Esophagus muscularis mucosa (tissue), 4 donors: Measurements from ENCODE around the gene TMC2. TPM values are rescaled to one million over a fixed set of nuclear protein-coding genes. Genes with fewer than 3 reads are reported as not detected.

ENCODE experiments used
- DNase-seq: peaks from one replicate; pipeline ENCODE4 v3.0.0-alpha.2; 2017; ENCODE audit errors: extremely low spot score
- H3K27ac ChIP-seq, 4 donors: fragments of 200-600 bp; sonication (generic); replicated peaks in 1 of 4; 1 replicate in 3 of 4; 2 replicates in 1 of 4; pipeline ENCODE4 v1.5.1; 2016 to 2019; ENCODE audit warnings: mild to moderate bottlenecking in 1 of 4
- H3K27me3 ChIP-seq, 4 donors: fragments of 200-600 bp; sonication (generic); one replicate each; pipeline versions ENCODE4 v1.5.1 to v1.6.0; 2016 to 2019
- H3K36me3 ChIP-seq, 4 donors: fragments of 200-600 bp; sonication (generic); one replicate each; pipeline ENCODE4 v1.5.1; 2016 to 2019
- H3K4me1 ChIP-seq, 4 donors: fragments of 200-600 bp; sonication (generic); one replicate each; pipeline ENCODE4 v1.5.1; 2016 to 2019
- H3K4me3 ChIP-seq, 4 donors: fragments of 200-600 bp; sonication (generic); 1 replicate in 2 of 4; 2 replicates in 2 of 4; pipeline ENCODE4 v1.5.1; 2016 to 2019; ENCODE audit warnings: mild to moderate bottlenecking in 4 of 4, moderate library complexity in 1 of 4
- H3K9me3 ChIP-seq, 4 donors: fragments of 200-600 bp; sonication (generic); 1 replicate in 3 of 4; 2 replicates in 1 of 4; pipeline ENCODE4 v1.5.1; 2016 to 2019
- CTCF ChIP-seq, 3 experiments: fragments of 200-600 bp in 2 of 3; fragments of 450-650 bp in 1 of 3; sonication (generic) in 2 of 3; IDR thresholded peaks; one replicate each; pipeline ENCODE4 v1.5.1; 2017 to 2019; ENCODE audit warnings: antibody characterized with exemption in 3 of 3, mild to moderate bottlenecking in 2 of 3, moderate library complexity in 1 of 3
- EP300 ChIP-seq: sonication (generic); formaldehyde crosslinking; IDR thresholded peaks from one replicate; pipeline ENCODE4 v1.6.1; 2017; ENCODE audit warnings: antibody characterized with exemption
- POLR2A ChIP-seq: fragments of 450-650 bp; IDR thresholded peaks from one replicate; pipeline ENCODE4 v1.6.1; 2017; ENCODE audit warnings: antibody characterized with exemption, moderate library complexity, mild to moderate bottlenecking, low read depth
- POLR2AphosphoS5 ChIP-seq, 2 donors: sonication (generic); formaldehyde crosslinking; IDR thresholded peaks; one replicate each; pipeline ENCODE4 v1.6.1; 2017; ENCODE audit warnings: antibody characterized with exemption in 2 of 2
- WGBS: methylation state at CpG from one replicate; pipeline ENCODE4 v1.1.5; 2018; 5-methylcytosine and 5-hydroxymethylcytosine counted together
- intact Hi-C: fragments of 100-400 bp; cut with DNase I; formaldehyde crosslinking; loops from one replicate; pipeline ENCODE4 v1.15.1; 2023
- total RNA-seq, 4 donors: library from RNA; depleted of rRNA; stranded (reverse); fragments of >200 nt; gene quantifications; one replicate each; pipeline versions ENCODE4 v1.1.0 to v1.2.1, GENCODE V29; 2016

The TMC2 gene
- total RNA-seq, 4 donors from 2014 or later, result 0.19 to 0.34 TPM; not detected in 2

- no peak overlapping the region for H3K27ac ChIP-seq
- no peak overlapping the region for H3K4me3 ChIP-seq
- TF ChIP-seq CTCF (IDR thresholded peaks at IDR 0.05), result no peak
- 85% methylated on average over 9 of the region's 9 CpGs for WGBS
- no peaks in the 10 kb centered on the region for H3K36me3 ChIP-seq
- peaks cover 0 to 21% (median 17%) of the 10 kb centered on the region in 4 donors for H3K9me3 ChIP-seq
- H3K4me1 ChIP-seq, result no peaks in the 10 kb centered on the region
- no peak for DNase-seq
- intact Hi-C loops, result no loop called here
- H3K27me3 ChIP-seq, result no peaks in the 10 kb centered on the region
These were observed 65.8 kb downstream of the TMC2 start for GRCh38 chr20:2602046-2602735.

GRCh38 chr20:2602746-2603145 lies 66.4 kb downstream of the TMC2 start:
- Histone ChIP-seq H3K9me3 (peaks cover 0 to 24% (median 20%) of the 10 kb centered on the region in 4 donors), H3K36me3 (no peaks in the 10 kb centered on the region), H3K27ac (no peak overlapping the region), H3K4me1 (no peaks in the 10 kb centered on the region), H3K4me3 (no peak overlapping the region), H3K27me3 (no peaks in the 10 kb centered on the region)
- no peak for DNase-seq
- intact Hi-C loops, result no loop called here
- WGBS, result 92% methylated on average over 4 of the region's 4 CpGs
- TF ChIP-seq POLR2A (no peak), CTCF (IDR thresholded peaks at IDR 0.05) (no peak), POLR2AphosphoS5 (IDR thresholded peaks at IDR 0.05) (no peak), EP300 (no peak)

GRCh38 chr20:2603816-2604505 lies 67.6 kb downstream of the TMC2 start:
- TF ChIP-seq POLR2A (no peak), EP300 (no peak)
- Histone ChIP-seq H3K27me3 (no peaks in the 10 kb centered on the region), H3K4me3 (no peak overlapping the region), H3K4me1 (no peaks in the 10 kb centered on the region), H3K27ac (no peak overlapping the region), H3K36me3 (no peaks in the 10 kb centered on the region), H3K9me3 (peaks cover 0 to 24% (median 20%) of the 10 kb centered on the region in 4 donors)
- DNase-seq, result no peak
- intact Hi-C loops, result no loop called here
- 78% methylated on average over 5 of the region's 7 CpGs for WGBS

GRCh38 chr20:2604506-2604835 lies 68.1 kb downstream of the TMC2 start:
- Histone ChIP-seq H3K27ac (no peak overlapping the region), H3K36me3 (no peaks in the 10 kb centered on the region), H3K9me3 (peaks cover 0 to 24% (median 20%) of the 10 kb centered on the region in 4 donors), H3K27me3 (peaks cover 0 to under 1% (median 0%) of the 10 kb centered on the region in 4 donors), H3K4me3 (no peak overlapping the region), H3K4me1 (no peaks in the 10 kb centered on the region)
- intact Hi-C loops, result no loop called here
- TF ChIP-seq EP300, result no peak
- TF ChIP-seq POLR2AphosphoS5 (IDR thresholded peaks at IDR 0.05), result no peak
- TF ChIP-seq POLR2A, result no peak
- TF ChIP-seq CTCF (IDR thresholded peaks at IDR 0.05), result no peak
- DNase-seq, result no peak
- WGBS, result 60% methylated on average over 3 of the region's 3 CpGs

GRCh38 chr20:2606507-2607006 lies 70.2 kb downstream of the TMC2 start:
- no peak for DNase-seq
- Histone ChIP-seq H3K9me3 (peaks cover 0 to 24% (median 20%) of the 10 kb centered on the region in 4 donors), H3K27me3 (peaks cover 0 to 19% (median 0%) of the 10 kb centered on the region in 4 donors), H3K4me3 (no peak overlapping the region), H3K36me3 (no peaks in the 10 kb centered on the region), H3K27ac (no peak overlapping the region), H3K4me1 (no peaks in the 10 kb centered on the region)
- intact Hi-C loops, result no loop called here
- 95% methylated on average over 1 of the region's 1 CpG for whole genome bisulfite sequencing
- TF ChIP-seq EP300 (no peak), CTCF (IDR thresholded peaks at IDR 0.05) (no peak), POLR2AphosphoS5 (IDR thresholded peaks at IDR 0.05) (no peak), POLR2A (no peak)
